Measurements from ENCODE around the gene BRD3.

Gene BRD3

DNA sequence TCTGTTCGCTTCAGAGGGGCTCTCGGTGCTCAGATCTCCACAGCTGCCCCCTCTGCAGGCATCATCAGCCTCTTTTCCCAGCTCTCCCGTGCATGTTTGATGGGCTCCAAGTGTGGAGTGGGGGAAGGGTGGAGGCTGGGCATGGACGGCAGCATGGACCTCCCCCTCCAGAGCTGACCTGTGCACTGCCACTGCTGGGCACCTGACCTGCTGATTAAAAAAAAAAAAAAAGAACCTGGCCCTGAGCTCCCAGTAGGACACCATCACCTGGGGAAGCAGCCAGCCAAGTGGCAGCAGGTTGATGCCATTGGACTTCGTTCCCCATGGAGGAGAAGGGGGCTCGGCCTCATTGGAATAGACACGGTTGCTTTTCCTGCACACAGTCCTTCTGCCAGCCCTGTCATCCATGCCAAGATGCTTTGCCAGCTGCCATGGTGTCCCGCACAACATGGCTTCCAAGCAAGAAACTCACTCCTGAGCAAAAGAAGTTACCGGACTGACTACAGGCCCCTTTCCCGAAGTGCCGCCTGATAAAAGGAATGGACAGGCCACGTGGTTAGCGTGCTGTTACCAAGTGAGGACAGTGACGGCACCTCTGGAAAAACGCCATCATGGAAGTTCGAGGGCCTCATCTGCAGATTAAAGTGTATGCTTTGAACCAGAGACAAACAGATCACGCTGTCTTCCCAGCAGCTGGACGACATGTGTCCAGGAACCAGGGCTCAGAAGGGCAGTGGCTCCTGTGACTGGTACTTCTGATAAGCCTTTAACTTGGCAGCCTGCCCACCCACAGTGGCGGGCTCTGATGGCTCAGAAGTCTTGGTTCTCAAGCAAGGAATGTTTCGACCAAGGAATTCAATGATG lies 57.3 kb downstream of the BRD3 start:
- no peak for DNase-seq
- peaks cover 16 to 23% of the 10 kb centered on the region in 2 donors for H3K27me3 Mint-ChIP-seq

DNA sequence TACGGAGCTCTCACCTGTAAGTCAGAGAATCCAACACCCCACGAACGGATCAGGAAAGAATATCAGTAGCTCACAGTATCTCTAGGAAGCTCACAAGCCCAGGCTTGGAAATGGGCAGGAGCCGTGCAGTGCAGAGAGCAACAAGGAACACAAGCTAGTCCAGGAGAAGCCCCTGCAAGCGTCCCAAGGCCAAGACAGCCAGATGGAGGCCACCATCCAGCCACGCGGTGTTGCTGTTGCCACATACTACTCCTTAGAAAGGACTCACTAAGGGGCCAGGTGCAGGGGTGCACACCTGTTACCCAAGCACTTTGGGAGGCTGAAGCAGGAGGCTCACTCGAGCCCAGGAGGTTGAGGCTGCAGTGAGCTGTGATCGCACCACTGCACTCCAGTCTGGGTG lies 60.3 kb downstream of the BRD3 start:
- peaks cover 1 to 5% of the 10 kb centered on the region in 2 donors for H3K9me3 Mint-ChIP-seq
- ATAC-seq (replicated peaks), result no peak
- DNase-seq, result no peak
- H3K4me1 Mint-ChIP-seq, result no peaks in the 10 kb centered on the region
- H3K27me3 Mint-ChIP-seq, result peaks cover 22 to 31% of the 10 kb centered on the region in 2 donors
- no peak overlapping the region for H3K4me3 Mint-ChIP-seq
- no peak overlapping the region for H3K27ac Mint-ChIP-seq
- peaks cover 0 to 5% of the 10 kb centered on the region in 2 donors for H3K36me3 Mint-ChIP-seq

More for the DNA sequence above, 57.3 kb downstream of the BRD3 start:
- peaks cover 0 to 8% of the 10 kb centered on the region in 2 donors for H3K36me3 Mint-ChIP-seq
- H3K4me1 Mint-ChIP-seq, result no peaks in the 10 kb centered on the region
- peaks cover 0 to 2% of the 10 kb centered on the region in 2 donors for H3K9me3 Mint-ChIP-seq
- no peak for ATAC-seq (replicated peaks)
- no peak overlapping the region for H3K4me3 Mint-ChIP-seq
- no peak overlapping the region for H3K27ac Mint-ChIP-seq

DNA sequence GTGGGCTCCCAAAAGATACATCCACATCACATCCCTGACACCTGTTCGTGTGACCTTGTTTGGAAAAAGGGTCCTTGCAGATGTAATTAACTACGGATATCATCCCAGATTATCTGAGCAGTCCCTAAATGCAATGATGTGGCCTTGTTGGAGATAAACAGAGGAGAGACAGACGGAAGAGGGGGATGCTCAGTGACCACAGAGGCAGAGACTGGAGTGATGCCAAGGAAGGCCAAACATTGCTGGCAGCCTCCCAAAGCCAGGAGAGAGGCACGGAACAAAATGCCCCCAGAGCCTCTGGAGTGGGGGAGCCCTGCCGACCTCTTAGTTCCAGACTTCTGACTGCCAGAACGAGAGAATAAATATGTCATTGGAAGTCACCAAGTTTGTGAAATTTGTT lies 60.7 kb downstream of the BRD3 start:
- peaks cover 0 to 5% of the 10 kb centered on the region in 2 donors for H3K36me3 Mint-ChIP-seq
- H3K27ac Mint-ChIP-seq, result no peak overlapping the region
- H3K27me3 Mint-ChIP-seq, result peaks cover 26 to 35% of the 10 kb centered on the region in 2 donors
- H3K4me1 Mint-ChIP-seq, result no peaks in the 10 kb centered on the region
- no peak overlapping the region for H3K4me3 Mint-ChIP-seq
- no peak for DNase-seq
- no peak for ATAC-seq (replicated peaks)
- H3K9me3 Mint-ChIP-seq, result peaks cover 1 to 5% of the 10 kb centered on the region in 2 donors

DNA sequence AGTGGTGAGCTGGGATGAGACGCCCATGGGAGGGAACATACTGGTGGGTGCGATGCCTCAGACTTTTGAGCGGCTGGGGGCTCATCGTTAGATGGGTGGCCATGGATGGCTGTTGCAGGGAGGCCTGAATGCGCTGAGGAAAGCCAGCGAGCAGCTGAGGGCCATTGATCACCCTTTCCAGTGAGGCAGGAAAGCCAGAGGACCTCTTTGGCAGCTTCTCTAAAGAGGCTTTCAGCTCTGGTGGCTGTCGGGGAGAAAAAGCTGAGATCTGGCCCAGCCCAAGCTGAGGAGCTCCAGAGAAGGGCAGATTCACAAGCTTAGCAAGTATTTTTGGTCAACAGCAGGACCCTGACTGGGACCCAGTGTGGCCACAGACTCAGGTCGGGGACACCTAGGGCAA lies 62.4 kb downstream of the BRD3 start:
- DNase-seq (no peak), ATAC-seq (replicated peaks) (no peak)
- peaks cover 1 to 5% of the 10 kb centered on the region in 2 donors for H3K9me3 Mint-ChIP-seq
- peaks cover 28 to 47% of the 10 kb centered on the region in 2 donors for H3K27me3 Mint-ChIP-seq
- no peaks in the 10 kb centered on the region for H3K4me1 Mint-ChIP-seq
- H3K4me3 Mint-ChIP-seq, result no peak overlapping the region
- no peak overlapping the region for H3K27ac Mint-ChIP-seq
- H3K36me3 Mint-ChIP-seq, result no peaks in the 10 kb centered on the region

DNA sequence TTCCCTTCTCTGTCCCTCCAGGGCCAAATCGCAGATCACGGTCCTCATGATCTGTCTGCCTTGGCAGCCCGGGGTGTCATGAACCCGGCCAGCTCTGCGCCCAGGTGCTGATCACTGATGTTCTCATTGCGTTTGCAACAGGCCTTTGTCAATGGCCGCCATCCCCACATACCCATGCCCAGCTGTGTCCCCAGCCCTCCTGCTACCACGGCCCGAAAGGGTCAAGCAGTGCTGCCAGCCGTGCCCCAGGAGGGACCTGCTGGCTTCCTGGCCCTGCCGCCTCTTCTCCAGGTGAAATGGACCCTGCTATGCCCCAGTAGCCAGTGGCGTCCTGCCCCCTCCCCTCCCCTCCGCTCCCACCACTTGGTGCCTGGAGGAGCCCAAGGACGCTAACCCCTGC lies 62.9 kb downstream of the BRD3 start:
- Mint-ChIP-seq H3K4me1 (no peaks in the 10 kb centered on the region), H3K9me3 (peaks cover 1 to 5% of the 10 kb centered on the region in 2 donors), H3K27me3 (peaks cover 32 to 52% of the 10 kb centered on the region in 2 donors), H3K27ac (no peak overlapping the region), H3K36me3 (no peaks in the 10 kb centered on the region), H3K4me3 (no peak overlapping the region)
- DNase-seq (no peak), ATAC-seq (replicated peaks) (no peak)

DNA sequence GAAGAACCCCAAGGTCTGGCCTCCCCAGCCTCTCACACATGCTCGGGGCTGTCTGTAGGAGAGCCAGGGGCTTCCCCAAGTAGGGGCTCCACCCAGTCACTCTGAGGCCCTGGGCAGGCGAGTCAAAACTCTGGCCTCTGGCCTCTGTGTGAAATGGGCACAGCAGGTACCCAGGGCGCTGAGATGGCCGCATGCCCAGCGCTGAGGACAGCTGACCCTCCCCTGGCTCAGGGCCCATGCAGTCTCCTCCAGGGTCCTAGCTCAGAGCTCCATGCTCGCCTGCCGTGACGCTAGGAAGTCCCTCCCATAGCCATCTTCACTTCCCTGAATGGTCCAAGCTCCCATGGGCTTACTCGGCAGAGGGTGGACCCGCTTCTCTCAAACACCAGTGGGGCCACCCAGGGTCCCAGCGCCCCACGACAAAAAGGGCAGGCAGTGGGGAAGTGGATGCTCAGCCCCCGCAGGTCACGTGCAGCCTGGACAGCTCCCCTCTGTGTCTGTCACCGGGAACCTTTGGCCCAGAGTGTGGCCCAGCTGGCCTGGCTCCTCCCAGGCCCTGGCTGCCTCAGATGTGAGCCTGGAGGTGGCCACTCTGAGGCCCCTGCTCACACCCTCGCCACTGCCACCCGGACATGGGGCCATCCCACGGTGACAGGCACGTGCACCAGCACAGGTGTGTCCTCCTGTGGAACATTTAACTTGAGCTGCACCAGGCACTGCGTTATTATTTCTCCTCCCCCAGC lies 63.5 kb downstream of the BRD3 start:
- no peaks in the 10 kb centered on the region for H3K36me3 Mint-ChIP-seq
- DNase-seq, result no peak
- H3K9me3 Mint-ChIP-seq, result peaks cover 1 to 5% of the 10 kb centered on the region in 2 donors
- no peaks in the 10 kb centered on the region for H3K4me1 Mint-ChIP-seq
- ATAC-seq (replicated peaks), result no peak
- H3K27me3 Mint-ChIP-seq, result peaks cover 35 to 55% of the 10 kb centered on the region in 2 donors
- H3K4me3 Mint-ChIP-seq, result no peak overlapping the region
- H3K27ac Mint-ChIP-seq, result no peak overlapping the region

DNA sequence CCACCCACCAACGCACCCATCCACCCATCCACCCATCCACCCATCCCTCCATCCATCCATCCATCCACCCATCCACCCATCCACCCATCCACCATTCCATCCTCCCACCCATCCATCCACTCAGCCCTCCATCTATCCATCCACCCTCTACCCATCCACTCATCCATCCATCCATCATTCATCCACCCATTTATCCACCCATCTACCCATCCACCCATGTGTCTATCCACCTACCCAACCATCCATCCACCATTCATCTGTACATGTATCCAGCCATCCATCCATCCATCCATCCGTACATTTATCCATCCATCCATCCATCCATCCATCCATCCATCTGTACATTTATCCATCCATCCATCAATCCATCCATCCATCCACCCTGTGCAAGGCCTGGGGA lies 64.6 kb downstream of the BRD3 start:
- no peak for DNase-seq
- Mint-ChIP-seq H3K27me3 (peaks cover 26 to 46% of the 10 kb centered on the region in 2 donors), H3K36me3 (no peaks in the 10 kb centered on the region), H3K4me3 (no peak overlapping the region), H3K27ac (no peak overlapping the region), H3K4me1 (no peaks in the 10 kb centered on the region), H3K9me3 (peaks cover 1 to 5% of the 10 kb centered on the region in 2 donors)
- ATAC-seq (replicated peaks), result no peak

DNA sequence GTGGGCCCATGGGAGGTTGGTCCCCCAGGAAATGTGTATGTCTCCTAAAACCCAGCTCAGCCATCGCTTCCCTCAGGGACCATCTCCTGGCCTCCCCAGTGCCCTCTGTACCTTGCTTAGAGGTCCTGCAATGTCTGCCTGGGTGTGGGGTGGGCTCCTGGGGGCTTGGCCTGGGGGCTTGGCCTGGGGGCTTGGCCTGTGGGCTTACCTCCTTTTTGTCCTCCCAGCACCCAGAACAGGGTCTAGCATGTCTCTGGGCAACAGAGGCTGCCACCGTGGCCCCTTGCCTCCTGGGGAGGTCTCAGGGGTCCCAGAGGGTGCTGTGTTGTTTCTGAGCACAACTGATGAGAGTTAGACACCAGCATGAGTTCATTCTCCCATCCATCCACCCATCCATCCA lies 65.0 kb downstream of the BRD3 start:
- Mint-ChIP-seq H3K4me1 (no peaks in the 10 kb centered on the region), H3K27me3 (peaks cover 25 to 46% of the 10 kb centered on the region in 2 donors), H3K36me3 (no peaks in the 10 kb centered on the region), H3K4me3 (no peak overlapping the region), H3K9me3 (peaks cover 1 to 5% of the 10 kb centered on the region in 2 donors), H3K27ac (no peak overlapping the region)
- no peak for DNase-seq
- no peak for ATAC-seq (replicated peaks)

DNA sequence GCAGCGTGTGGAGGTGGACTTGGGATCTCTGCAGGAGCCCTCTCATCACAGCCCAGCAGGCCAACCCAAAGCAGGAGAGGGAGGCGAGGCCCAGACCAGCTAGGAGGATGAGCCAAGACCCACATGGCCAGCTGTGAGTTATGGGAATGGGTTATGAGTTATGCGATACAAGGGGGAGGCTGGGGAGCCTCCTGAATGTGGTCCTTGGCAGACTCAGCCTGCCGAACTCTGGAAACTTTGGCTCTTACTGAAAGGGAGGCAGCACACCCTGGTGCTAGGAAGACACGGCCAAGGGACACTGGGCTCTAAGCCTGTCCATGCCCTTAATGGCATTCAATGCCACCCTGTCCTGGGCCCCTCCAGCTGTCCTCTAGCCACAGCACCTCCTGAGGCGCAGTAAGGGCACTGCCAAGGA lies 68.0 kb downstream of the BRD3 start:
- Mint-ChIP-seq H3K27ac (no peak overlapping the region), H3K27me3 (peaks cover 30 to 42% of the 10 kb centered on the region in 2 donors), H3K9me3 (peaks cover 1 to 5% of the 10 kb centered on the region in 2 donors), H3K4me3 (no peak overlapping the region), H3K4me1 (peaks cover 0 to 16% of the 10 kb centered on the region in 2 donors), H3K36me3 (no peaks in the 10 kb centered on the region)
- DNase-seq (no peak), ATAC-seq (replicated peaks) (no peak)

DNA sequence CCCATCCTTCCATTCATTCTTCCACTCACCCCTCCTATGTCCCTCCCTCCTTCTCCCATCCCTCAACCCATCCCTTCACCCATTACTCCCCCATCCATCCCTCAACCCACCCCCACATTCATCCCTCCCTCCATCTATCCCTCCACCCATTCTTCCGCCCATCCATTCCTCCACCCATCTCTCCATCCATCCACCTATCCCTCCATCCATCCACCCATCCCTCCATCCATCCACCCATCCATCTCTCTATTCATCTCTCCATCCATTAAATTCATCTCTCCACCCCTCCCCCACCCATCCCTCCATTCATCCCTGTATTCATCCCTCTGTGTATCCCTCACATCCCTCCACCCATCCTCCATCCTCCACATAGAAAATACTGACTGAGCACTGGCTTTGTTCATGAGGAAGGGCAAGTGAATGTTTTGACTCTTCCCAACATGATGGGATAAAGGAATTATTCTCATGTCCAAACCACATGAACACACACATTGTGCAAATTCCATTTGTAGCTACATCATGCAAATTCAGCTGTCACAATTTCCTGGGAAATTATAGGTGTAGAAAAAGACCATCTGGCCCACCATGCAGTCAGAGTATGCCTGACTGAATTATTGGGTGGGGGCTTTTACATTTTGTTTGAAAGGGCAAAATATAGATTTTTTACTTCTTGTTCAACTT lies 68.8 kb downstream of the BRD3 start:
- DNase-seq, result no peak
- Mint-ChIP-seq H3K4me1 (peaks cover 4 to 24% of the 10 kb centered on the region in 2 donors), H3K9me3 (peaks cover 1 to 5% of the 10 kb centered on the region in 2 donors), H3K4me3 (no peak overlapping the region), H3K36me3 (no peaks in the 10 kb centered on the region), H3K27me3 (peaks cover 30 to 42% of the 10 kb centered on the region in 2 donors), H3K27ac (peak overlapping the region; percentile 25)
- no peak for ATAC-seq (replicated peaks)

DNA sequence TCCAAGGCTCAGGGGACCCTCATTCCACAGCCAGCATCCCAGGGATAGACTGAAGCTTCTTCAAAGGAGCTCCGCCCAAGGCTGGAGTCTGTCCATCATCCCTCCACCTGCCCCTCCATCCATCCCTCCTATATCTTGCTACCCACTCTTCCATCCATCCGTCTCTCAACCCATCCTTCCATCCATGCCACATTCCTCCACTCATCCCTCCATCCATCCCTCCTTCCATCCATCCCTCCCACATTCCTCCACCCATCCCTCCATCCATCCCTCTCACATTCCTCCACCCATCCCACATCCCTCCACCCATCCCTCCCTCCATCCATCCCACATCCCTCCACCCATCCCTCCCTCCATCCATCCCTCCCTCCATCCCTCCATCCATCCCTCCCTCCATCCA lies 70.2 kb downstream of the BRD3 start:
- Mint-ChIP-seq H3K4me3 (no peak overlapping the region), H3K27ac (no peak overlapping the region), H3K27me3 (peaks cover 24 to 34% of the 10 kb centered on the region in 2 donors), H3K9me3 (no peaks in the 10 kb centered on the region), H3K36me3 (no peaks in the 10 kb centered on the region), H3K4me1 (peaks cover 7 to 34% of the 10 kb centered on the region in 2 donors)
- ATAC-seq (replicated peaks) (no peak), DNase-seq (no peak)

DNA sequence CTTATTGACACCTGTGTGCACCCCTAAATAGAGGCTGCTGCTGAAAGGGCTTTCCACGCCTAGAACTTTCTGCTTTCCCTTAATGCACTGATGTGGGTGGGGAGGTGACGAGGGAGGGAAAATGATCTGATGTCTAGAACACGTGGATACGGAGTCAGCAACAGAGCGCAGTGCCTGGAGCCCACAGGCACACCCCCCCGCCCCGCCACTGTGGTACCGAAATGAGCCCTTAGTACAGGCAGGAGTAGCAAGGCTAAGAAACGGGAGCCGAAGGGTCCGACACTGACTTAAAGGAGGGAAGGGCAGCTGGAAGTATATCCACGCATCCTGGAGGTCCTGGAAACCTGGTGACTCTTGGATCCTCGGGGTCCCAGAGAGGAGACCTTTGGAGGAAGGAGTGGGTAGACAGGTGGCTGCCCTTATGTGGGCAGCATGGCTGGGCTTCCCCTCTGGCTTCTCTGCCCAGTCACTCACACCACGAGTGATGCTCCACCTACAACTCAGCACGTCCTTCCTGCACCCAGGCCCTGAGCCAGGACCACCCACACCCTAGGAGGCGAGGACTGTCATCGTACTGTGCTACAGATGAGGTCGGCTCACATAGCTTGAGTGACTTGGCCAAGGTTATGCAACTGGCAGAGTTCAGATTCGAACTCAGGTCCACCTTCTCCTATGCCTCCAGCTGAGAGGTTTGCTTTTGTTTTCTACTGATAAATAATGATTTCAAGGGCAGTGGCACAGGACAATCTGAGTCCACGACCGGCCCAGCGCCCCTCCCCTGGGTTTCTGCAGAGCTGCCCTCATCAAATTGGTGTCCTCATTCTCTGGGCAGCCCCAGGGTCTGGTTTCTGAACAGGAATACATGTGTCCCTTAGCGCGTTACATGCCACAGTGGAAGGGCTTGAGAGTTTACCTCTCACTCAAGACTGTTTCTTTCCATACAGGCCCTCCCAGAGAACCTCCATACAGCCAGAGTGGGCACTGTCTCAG lies 71.0 kb downstream of the BRD3 start:
- ATAC-seq (replicated peaks), result no peak
- Mint-ChIP-seq H3K4me3 (no peak overlapping the region), H3K9me3 (no peaks in the 10 kb centered on the region), H3K4me1 (peaks cover 7 to 34% of the 10 kb centered on the region in 2 donors), H3K36me3 (no peaks in the 10 kb centered on the region), H3K27ac (peak overlapping the region; percentile 17), H3K27me3 (peaks cover 18 to 27% of the 10 kb centered on the region in 2 donors)
- no peak for DNase-seq
